ENCODE data around the gene FNDC11. TPM values are rescaled to one million over a fixed set of nuclear protein-coding genes. Genes with fewer than 3 reads are reported as not detected.

Gene FNDC11
- polyA plus RNA-seq, 1 donor: 0.34 TPM

DNA sequence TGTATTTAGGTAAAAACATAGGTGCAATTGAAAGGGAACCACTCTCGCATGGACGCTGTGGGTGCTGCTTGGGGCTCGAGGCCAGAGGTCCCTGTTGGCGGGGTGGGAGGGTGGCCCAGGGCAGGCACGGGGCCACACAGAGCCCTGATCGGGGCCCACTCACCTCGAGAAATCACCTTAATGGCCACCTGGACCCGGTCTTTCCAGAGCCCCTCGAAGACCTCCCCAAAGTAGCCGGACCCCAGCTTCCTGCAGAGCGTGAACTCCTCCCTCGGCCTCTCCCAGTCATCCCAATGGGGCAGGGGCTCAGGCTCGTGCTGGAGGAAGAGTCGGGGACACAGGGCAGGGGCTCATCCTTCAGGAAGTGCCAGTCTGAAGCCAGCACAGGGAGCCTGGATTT, 20.6 kb upstream of the FNDC11 start:
- no peaks in the 10 kb centered on the region for H3K36me3 ChIP-seq (ENCODE audit: control insufficient read depth, insufficient read depth, low read length)
- no CpG with 5 or more reads among the region's 14 CpGs for WGBS (ENCODE audit: insufficient coverage, low lambda C conversion rate)
- DNase-seq: no peak
- no peak overlapping the region for H3K27ac ChIP-seq (ENCODE audit: low read length)
- H3K9me3 ChIP-seq (ENCODE audit: control insufficient read depth, low read depth, low read length): peaks cover 9% of the 10 kb centered on the region
- H3K4me1 ChIP-seq (ENCODE audit: control insufficient read depth, insufficient read depth, low read length): peaks cover 36% of the 10 kb centered on the region
- H3K27me3 ChIP-seq (ENCODE audit: control insufficient read depth, insufficient read depth, low read length): peaks cover 7% of the 10 kb centered on the region
- H3K4me3 ChIP-seq (ENCODE audit: low read length): no peak overlapping the region

DNA sequence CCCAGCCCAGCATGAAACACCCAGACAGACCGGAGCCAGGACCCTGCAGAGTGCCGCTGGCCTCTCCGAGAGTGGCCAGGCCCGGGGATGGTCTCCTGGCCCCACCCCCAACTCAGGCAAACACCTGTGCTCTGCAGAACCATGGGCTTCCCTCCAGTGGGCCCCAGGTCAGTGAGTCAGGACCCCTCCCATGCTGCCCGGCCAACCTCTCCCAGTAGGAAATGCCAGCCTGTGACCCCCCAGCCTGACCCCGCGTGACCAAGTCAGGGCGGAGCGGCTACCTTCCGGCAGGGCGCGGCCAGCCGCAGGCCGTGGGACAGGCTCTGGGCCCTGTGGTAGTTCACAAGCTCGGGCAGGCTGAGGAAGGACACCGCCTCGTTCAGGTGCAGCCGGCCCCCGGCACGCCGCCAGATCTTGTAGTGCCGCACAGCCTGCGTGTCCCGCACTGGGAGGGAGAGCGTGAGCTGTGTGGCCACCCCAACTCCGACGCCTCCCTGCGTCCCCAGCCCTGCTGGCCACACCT, 20.0 kb upstream of the FNDC11 start:
- Histone ChIP-seq H3K9me3 (ENCODE audit: control insufficient read depth, low read depth, low read length) (peaks cover 9% of the 10 kb centered on the region), H3K27me3 (ENCODE audit: control insufficient read depth, insufficient read depth, low read length) (peaks cover 7% of the 10 kb centered on the region), H3K36me3 (ENCODE audit: control insufficient read depth, insufficient read depth, low read length) (no peaks in the 10 kb centered on the region), H3K4me3 (ENCODE audit: low read length) (no peak overlapping the region), H3K27ac (ENCODE audit: low read length) (no peak overlapping the region), H3K4me1 (ENCODE audit: control insufficient read depth, insufficient read depth, low read length) (peaks cover 37% of the 10 kb centered on the region)
- WGBS (ENCODE audit: insufficient coverage, low lambda C conversion rate): no CpG with 5 or more reads among the region's 28 CpGs
- DNase-seq: no peak

DNA sequence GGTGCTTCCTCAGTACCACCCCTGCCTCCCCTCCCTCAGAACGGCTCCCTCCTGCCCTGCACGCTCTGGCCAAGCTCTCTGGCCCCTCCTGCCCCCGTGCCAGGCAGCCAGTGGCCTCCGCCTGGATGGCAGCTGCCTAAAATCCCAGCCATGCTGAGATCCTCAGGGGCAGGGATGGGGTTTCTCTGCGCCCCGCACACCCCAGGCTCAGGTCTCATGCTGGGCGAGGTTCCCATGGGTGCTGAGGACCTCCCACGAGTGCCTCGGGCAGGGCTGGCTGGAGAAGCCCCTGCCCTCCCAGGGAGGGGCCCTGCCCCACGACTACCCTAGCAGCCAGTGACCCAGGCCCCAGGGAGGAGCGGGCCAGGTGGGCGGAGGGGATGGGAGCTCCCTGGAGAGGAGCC, 19.5 kb upstream of the FNDC11 start:
- no peak for DNase-seq
- H3K4me1 ChIP-seq (ENCODE audit: control insufficient read depth, insufficient read depth, low read length): peaks cover 37% of the 10 kb centered on the region
- no CpG with 5 or more reads among the region's 12 CpGs for WGBS (ENCODE audit: insufficient coverage, low lambda C conversion rate)
- H3K4me3 ChIP-seq (ENCODE audit: low read length): no peak overlapping the region
- H3K36me3 ChIP-seq (ENCODE audit: control insufficient read depth, insufficient read depth, low read length): no peaks in the 10 kb centered on the region
- H3K9me3 ChIP-seq (ENCODE audit: control insufficient read depth, low read depth, low read length): peaks cover 9% of the 10 kb centered on the region
- H3K27ac ChIP-seq (ENCODE audit: low read length): no peak overlapping the region
- H3K27me3 ChIP-seq (ENCODE audit: control insufficient read depth, insufficient read depth, low read length): peaks cover 7% of the 10 kb centered on the region

DNA sequence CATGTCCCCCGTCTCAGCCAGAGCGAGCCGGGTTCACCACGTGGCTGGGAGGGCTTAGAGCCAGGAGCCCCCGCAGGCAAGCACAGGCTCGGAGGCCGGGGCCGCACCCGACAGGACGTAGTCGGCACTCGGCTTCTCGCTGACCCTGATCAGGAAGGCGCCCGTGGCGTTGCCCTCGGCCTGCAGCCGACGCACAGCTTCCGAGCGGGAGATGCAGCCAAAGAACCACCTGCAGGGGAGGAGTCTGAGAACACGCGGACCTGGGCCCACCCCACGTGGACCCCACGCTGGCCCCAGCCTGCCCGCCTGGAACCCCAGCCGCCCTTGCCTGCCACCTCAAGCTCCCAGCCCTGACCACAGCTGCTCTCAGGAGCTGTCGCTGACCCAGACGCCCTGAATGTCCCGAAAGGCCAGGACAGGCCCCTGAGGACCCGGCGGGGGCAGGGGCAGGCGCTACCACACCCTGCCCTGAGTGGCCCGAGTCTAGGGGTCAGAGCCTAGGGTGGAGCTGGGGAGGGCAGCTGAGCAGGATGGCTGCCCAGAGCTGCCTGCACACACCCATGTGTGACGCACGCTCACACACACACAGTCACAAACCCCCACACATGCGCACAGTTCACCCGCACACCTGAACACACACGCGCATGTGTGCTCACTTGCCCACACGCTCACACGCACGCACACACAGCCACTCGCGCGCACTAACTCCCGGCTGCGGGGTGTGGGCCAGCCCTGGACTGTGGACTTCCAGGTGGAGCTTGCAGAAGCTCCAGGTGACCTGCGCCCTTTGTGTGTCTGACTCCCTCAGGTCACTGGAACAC, 18.9 kb upstream of the FNDC11 start:
- Histone ChIP-seq H3K27me3 (ENCODE audit: control insufficient read depth, insufficient read depth, low read length) (peaks cover 7% of the 10 kb centered on the region), H3K36me3 (ENCODE audit: control insufficient read depth, insufficient read depth, low read length) (no peaks in the 10 kb centered on the region), H3K9me3 (ENCODE audit: control insufficient read depth, low read depth, low read length) (peaks cover 9% of the 10 kb centered on the region), H3K4me3 (ENCODE audit: low read length) (no peak overlapping the region), H3K4me1 (ENCODE audit: control insufficient read depth, insufficient read depth, low read length) (peaks cover 37% of the 10 kb centered on the region), H3K27ac (ENCODE audit: low read length) (no peak overlapping the region)
- no CpG with 5 or more reads among the region's 49 CpGs for WGBS (ENCODE audit: insufficient coverage, low lambda C conversion rate)
- peak in 1 of 2 donors; percentile 69 for DNase-seq

DNA sequence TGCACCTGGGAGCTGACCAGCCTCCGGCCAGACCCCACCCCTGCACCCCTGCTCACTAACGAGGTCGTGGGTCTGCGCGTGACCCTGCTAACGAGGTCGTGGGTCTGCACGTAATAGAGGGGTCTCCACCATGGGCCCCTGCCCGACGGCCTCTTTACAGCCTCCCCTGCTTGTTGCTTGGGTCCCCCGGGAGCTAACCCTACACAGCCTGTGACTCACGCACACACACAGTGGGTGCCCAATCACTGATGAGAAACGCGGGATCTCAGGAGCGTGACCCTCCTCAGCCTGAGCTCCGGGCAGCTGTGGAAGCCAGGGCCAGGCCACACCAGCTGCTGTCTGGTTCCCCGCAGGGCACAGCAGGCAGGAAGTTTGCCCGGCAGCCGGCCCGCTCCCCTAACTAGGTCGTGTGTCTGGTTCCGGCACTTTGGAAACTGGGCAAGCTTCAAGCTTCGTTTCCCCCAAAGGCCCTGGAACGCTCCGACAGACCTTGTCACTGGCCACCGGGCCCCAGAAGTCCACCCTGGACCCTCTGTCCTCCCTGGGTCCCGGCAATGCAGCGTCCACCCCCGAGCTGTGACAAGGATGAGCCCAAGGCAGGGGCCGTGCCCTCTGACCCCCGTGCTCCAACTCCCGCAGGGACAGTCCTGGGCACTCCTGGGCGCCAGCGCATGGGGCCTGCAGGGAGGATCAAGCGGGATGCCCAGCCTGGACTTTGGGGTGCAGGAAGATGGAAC, 17.6 kb upstream of the FNDC11 start:
- Histone ChIP-seq H3K27me3 (ENCODE audit: control insufficient read depth, insufficient read depth, low read length) (peaks cover 7% of the 10 kb centered on the region), H3K4me3 (ENCODE audit: low read length) (no peak overlapping the region), H3K36me3 (ENCODE audit: control insufficient read depth, insufficient read depth, low read length) (no peaks in the 10 kb centered on the region), H3K27ac (ENCODE audit: low read length) (no peak overlapping the region), H3K4me1 (ENCODE audit: control insufficient read depth, insufficient read depth, low read length) (peaks cover 31% of the 10 kb centered on the region), H3K9me3 (ENCODE audit: control insufficient read depth, low read depth, low read length) (peaks cover 9% of the 10 kb centered on the region)
- WGBS (ENCODE audit: insufficient coverage, low lambda C conversion rate): no CpG with 5 or more reads among the region's 35 CpGs
- DNase-seq: no peak

DNA sequence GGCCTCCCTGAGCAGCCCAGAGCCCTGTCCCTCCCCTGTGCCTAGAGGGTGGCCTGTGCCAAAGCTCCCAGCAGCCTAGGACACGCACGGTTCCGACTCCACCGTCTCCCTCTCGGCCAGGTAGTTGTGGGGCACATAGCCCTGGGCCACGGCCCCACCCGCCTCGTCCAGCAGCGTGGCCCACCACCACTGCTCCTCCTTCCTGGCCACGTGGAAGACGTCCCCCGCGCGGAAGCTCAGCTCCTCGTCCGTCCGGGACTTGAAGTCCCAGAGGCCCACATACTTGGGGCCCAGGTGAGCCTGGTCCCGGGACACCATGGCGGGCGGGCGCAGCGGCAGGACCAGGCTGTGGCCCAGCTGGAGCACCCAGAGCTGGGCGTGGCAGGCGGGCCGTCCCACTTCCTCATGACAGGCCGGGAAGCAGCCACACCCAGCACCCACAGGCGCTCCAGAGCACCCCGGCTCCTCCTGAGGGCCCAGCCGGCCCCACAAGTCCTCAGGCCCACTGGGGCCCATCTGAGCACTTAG, 16.9 kb upstream of the FNDC11 start, which contains the start of gene PTK6:
Gene PTK6, minus strand, starts transcription at position 380 of the 528 bp plus-strand sequence. Its CDS starts 62 bp downstream, at position 318.
- Histone ChIP-seq H3K27me3 (ENCODE audit: control insufficient read depth, insufficient read depth, low read length) (peaks cover 7% of the 10 kb centered on the region), H3K9me3 (ENCODE audit: control insufficient read depth, low read depth, low read length) (peaks cover 9% of the 10 kb centered on the region), H3K4me3 (ENCODE audit: low read length) (peak within 1 kb of the TSS; percentile 25), H3K36me3 (ENCODE audit: control insufficient read depth, insufficient read depth, low read length) (no peaks in the 10 kb centered on the region), H3K4me1 (ENCODE audit: control insufficient read depth, insufficient read depth, low read length) (peaks cover 31% of the 10 kb centered on the region), H3K27ac (ENCODE audit: low read length) (peak within 1 kb of the TSS; percentile 46)
- WGBS (ENCODE audit: insufficient coverage, low lambda C conversion rate): no CpG with 5 or more reads among the region's 29 CpGs
- DNase-seq: no peak

DNA sequence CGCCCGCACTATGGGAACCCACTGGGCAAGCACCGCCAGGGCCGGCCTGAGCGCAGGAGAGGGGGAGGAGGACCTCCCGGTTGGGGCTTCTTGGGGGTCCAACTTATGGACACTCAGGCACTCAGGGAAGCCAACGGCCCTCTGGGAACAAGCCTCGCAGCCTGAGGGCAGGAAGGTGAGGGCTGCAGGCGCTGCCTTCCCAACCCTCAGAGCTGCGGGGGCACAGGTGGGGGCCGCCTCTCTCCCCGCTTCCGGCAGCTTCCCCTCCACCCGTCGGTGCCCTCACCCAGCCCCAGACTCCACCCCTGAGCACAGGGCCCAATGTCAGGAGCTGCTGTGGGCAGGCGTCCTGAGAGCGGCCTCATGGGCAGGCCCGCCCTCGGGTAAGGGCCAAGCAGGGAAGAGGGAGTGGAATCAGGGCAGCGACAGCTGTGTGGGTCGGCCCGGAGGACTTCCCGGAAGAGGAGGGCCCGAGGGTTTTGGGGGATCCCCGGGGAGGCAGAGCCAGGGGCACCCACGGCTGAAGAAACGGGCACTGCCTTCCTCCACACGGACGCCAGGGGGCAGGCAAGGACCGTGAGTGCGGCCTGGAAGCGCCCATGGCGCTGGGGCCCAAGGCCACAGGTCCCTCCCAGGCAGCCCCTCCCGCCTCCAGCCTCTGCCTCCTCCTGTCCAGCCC, 16.3 kb upstream of the FNDC11 start:
- peaks cover 7% of the 10 kb centered on the region for H3K27me3 ChIP-seq (ENCODE audit: control insufficient read depth, insufficient read depth, low read length)
- no CpG with 5 or more reads among the region's 34 CpGs for WGBS (ENCODE audit: insufficient coverage, low lambda C conversion rate)
- peak; percentile 85 to 87 for DNase-seq
- H3K9me3 ChIP-seq (ENCODE audit: control insufficient read depth, low read depth, low read length): peaks cover 9% of the 10 kb centered on the region
- H3K4me3 ChIP-seq (ENCODE audit: low read length): peak overlapping the region; percentile 25
- H3K4me1 ChIP-seq (ENCODE audit: control insufficient read depth, insufficient read depth, low read length): peaks cover 31% of the 10 kb centered on the region
- no peaks in the 10 kb centered on the region for H3K36me3 ChIP-seq (ENCODE audit: control insufficient read depth, insufficient read depth, low read length)
- peak overlapping the region; percentile 46 for H3K27ac ChIP-seq (ENCODE audit: low read length)

DNA sequence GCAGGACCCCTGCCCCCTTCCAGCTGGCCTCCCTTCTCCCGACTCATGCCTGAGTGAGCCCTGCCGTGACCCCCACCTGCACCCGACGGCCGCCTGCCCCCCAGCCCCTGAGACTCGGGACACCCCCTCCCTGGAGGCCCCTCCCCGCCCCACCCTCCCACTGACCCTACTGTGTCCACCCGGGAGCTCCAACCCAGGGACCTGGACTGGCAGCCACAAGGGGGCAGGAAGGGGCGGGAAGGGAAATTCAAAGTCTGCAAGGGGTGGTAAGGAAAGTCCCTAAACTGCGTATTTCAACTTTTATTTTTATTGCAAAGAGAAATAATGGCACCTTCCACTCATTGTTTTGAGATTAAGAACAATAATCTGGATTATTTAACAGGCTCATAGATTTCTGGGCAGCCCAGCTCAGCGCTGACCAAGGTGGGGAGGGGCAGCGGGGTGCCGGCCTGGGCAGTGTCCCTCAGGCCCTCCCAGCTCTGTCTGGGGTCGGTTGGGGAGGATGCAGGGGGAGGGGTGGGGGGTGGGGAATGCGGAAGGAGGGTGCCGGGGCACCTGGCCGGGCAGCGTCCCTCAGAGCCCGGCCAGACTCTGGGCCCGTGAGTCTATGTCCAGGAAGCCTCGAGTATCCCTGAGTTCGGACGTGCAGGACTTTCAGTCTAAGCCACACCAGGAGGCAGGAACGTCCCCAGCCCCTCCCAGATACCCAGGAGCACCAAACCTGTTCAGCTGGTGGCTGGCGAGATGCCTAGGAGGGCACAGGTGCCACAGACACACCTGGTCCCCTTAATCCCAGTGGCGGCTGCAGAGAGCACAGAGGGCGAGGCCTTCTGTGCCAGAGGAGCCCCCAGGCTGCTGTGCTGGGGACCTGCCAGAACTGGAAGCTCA, 15.5 kb upstream of the FNDC11 start:
- H3K4me3 ChIP-seq (ENCODE audit: low read length): peak overlapping the region; percentile 25
- no CpG with 5 or more reads among the region's 27 CpGs for WGBS (ENCODE audit: insufficient coverage, low lambda C conversion rate)
- peaks cover 9% of the 10 kb centered on the region for H3K9me3 ChIP-seq (ENCODE audit: control insufficient read depth, low read depth, low read length)
- DNase-seq: no peak
- no peak overlapping the region for H3K27ac ChIP-seq (ENCODE audit: low read length)
- peaks cover 31% of the 10 kb centered on the region for H3K4me1 ChIP-seq (ENCODE audit: control insufficient read depth, insufficient read depth, low read length)
- H3K27me3 ChIP-seq (ENCODE audit: control insufficient read depth, insufficient read depth, low read length): peaks cover 7% of the 10 kb centered on the region
- H3K36me3 ChIP-seq (ENCODE audit: control insufficient read depth, insufficient read depth, low read length): no peaks in the 10 kb centered on the region

DNA sequence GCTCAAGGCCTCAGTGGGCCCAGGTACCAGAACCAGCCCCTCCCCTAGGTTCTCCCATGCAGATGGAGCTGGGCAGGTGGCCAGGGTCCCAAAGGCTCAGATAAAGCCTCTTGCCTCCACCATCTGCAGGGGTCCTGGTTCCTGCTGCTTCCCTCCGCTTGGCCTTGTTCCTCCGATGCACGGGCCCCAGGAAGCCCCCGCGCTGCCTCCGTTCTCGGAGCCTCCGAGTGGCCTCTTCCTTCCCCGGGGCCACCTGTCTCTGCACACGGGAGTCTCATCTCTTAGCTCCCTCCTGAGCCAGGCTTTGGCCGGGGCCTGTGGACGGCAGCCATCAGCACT, 14.9 kb upstream of the FNDC11 start:
- H3K27ac ChIP-seq (ENCODE audit: low read length): no peak overlapping the region
- H3K4me1 ChIP-seq (ENCODE audit: control insufficient read depth, insufficient read depth, low read length): peaks cover 31% of the 10 kb centered on the region
- 94% methylated on average over 3 of the region's 12 CpGs for WGBS (ENCODE audit: insufficient coverage, low lambda C conversion rate)
- H3K4me3 ChIP-seq (ENCODE audit: low read length): no peak overlapping the region
- no peak for DNase-seq
- no peaks in the 10 kb centered on the region for H3K36me3 ChIP-seq (ENCODE audit: control insufficient read depth, insufficient read depth, low read length)
- H3K9me3 ChIP-seq (ENCODE audit: control insufficient read depth, low read depth, low read length): peaks cover 9% of the 10 kb centered on the region
- peaks cover 5% of the 10 kb centered on the region for H3K27me3 ChIP-seq (ENCODE audit: control insufficient read depth, insufficient read depth, low read length)

All from large intestine (tissue), 3 donors.